Body of pancreas (tissue), 4 donors: Measurements from ENCODE around the gene CAPRIN2. TPM values are rescaled to one million over a fixed set of nuclear protein-coding genes. Genes with fewer than 3 reads are reported as not detected.
A peak's percentile ranks its signal among the peaks of the same experiment; 100 is the strongest.

Source experiments
- ATAC-seq: fragments of 150-250 bp; one replicate; pipeline ENCODE4 v1.9.1; 2016
- DNase-seq, 4 donors: peaks; one replicate each; pipeline ENCODE4 v3.0.0-alpha.2; 2019
- H3K27ac ChIP-seq, 4 donors: fragments of 200-600 bp; sonication (generic); 1 replicate in 3 of 4; 2 replicates in 1 of 4; pipeline versions ENCODE4 v1.5.1 to v1.6.1; 2016 to 2019; ENCODE audit warnings: mild to moderate bottlenecking in 1 of 4, mixed read lengths in 1 of 4, moderate library complexity in 1 of 4
- H3K27me3 ChIP-seq, 2 donors: fragments of 200-600 bp; sonication (generic); one replicate each; pipeline ENCODE4 v1.6.0; 2016; ENCODE audit warnings: mild to moderate bottlenecking in 1 of 2
- H3K36me3 ChIP-seq, 2 donors: fragments of 200-600 bp; sonication (generic); replicated peaks in 1 of 2; 2 replicates each; pipeline ENCODE4 v1.5.1; 2016; ENCODE audit warnings: low read depth in 2 of 2; ENCODE audit not compliant: insufficient read depth in 1 of 2
- H3K4me1 ChIP-seq: fragments of 200-600 bp; sonication (generic); one replicate; pipeline ENCODE4 v1.6.0; 2016
- H3K4me3 ChIP-seq, 2 donors: fragments of 200-600 bp; sonication (generic); 1 replicate in 1 of 2; 2 replicates in 1 of 2; pipeline ENCODE4 v1.5.1; 2016 to 2019
- H3K9me3 ChIP-seq, 3 donors: fragments of 200-600 bp; sonication (generic); 1 replicate in 2 of 3; 2 replicates in 1 of 3; pipeline ENCODE4 v1.5.1; 2016
- CTCF ChIP-seq, 7 experiments: fragments of 450-650 bp in 4 of 7; fragments of 200-600 bp in 3 of 7; sonication (generic) in 3 of 7; IDR thresholded peaks; one replicate each; pipeline ENCODE4 v1.5.1; 2016 to 2019; ENCODE audit warnings: antibody characterized with exemption in 7 of 7
- POLR2A ChIP-seq, 3 donors: fragments of 450-650 bp; IDR thresholded peaks; one replicate each; pipeline ENCODE4 v1.6.1; 2016; ENCODE audit warnings: antibody characterized with exemption in 3 of 3, mild to moderate bottlenecking in 2 of 3
- whole genome bisulfite sequencing, 2 donors: methylation state at CpG; one replicate each; pipeline ENCODE4 v1.1.5; 2017; 5-methylcytosine and 5-hydroxymethylcytosine counted together
- intact Hi-C: fragments of 100-400 bp; cut with DNase I; formaldehyde crosslinking; loops from one replicate; pipeline ENCODE4 v1.15.1; 2023
- total RNA-seq, 2 donors: library from RNA; depleted of rRNA; stranded (reverse); fragments of >200 nt; gene quantifications; one replicate each; pipeline ENCODE4 v1.1.0, GENCODE V29; 2016

CAPRIN2 gene
- total RNA-seq, 2 donors from 2014 or later, result 20.8 to 30.4 TPM

- Histone ChIP-seq H3K4me3 (peak within 1 kb of the TSS; percentile 88 to 96), H3K9me3 (no peaks in the 10 kb centered on the region), H3K36me3 (no peaks in the 10 kb centered on the region), H3K4me1 (peaks cover 39% of the 10 kb centered on the region), H3K27ac (peak within 1 kb of the TSS; percentile 77 to 90 (median 86)), H3K27me3 (no peaks in the 10 kb centered on the region)
- DNase-seq (peak; percentile 93 to 96 (median 94)), ATAC-seq (peak; percentile 98)
- WGBS, 2 donors, result 0% methylated on average over 55 to 71 of the region's 71 CpGs
- peak; percentile 6 to 51 (median 48) for TF ChIP-seq POLR2A (IDR thresholded peaks at IDR 0.05)
- peak in 5 of 7 experiments; percentile 10 to 52 (median 26) for TF ChIP-seq CTCF (IDR thresholded peaks at IDR 0.05)
- intact Hi-C loops, result no loop called here
Observed at GRCh38 chr12:30695199-30696102, 59.3 kb downstream of the CAPRIN2 start, which contains the start of gene IPO8. TSS of gene IPO8 (minus strand) at chr12:30695869. CDS start at chr12:30695647, 222 bp downstream.

- H3K27me3 ChIP-seq, result no peaks in the 10 kb centered on the region
- WGBS, 2 donors, result 1 to 4% methylated on average over 16 of the region's 16 CpGs
- H3K9me3 ChIP-seq, result no peaks in the 10 kb centered on the region
- H3K36me3 ChIP-seq, result no peaks in the 10 kb centered on the region
- TF ChIP-seq CTCF (IDR thresholded peaks at IDR 0.05) (no peak), POLR2A (IDR thresholded peaks at IDR 0.05) (peak in 1 of 3 donors; percentile 23)
- ATAC-seq, result peak; percentile 69
- DNase-seq, result peak; percentile 58 to 70 (median 66)
- peak overlapping the region; percentile 77 to 90 (median 86) for H3K27ac ChIP-seq
- peaks cover 39% of the 10 kb centered on the region for H3K4me1 ChIP-seq
- intact Hi-C loops, result no loop called here
- peak overlapping the region; percentile 88 to 96 for H3K4me3 ChIP-seq
Observed at GRCh38 chr12:30694412-30695198, 60.1 kb downstream of the CAPRIN2 start.

GRCh38 chr12:30692470-30692869 is 62.3 kb downstream of the CAPRIN2 start:
- 77 to 78% methylated on average over 5 of the region's 5 CpGs for WGBS, 2 donors
- no peak for DNase-seq
- no peaks in the 10 kb centered on the region for H3K9me3 ChIP-seq
- H3K36me3 ChIP-seq, result no peaks in the 10 kb centered on the region
- H3K4me1 ChIP-seq, result peaks cover 39% of the 10 kb centered on the region
- ATAC-seq, result no peak
- H3K27ac ChIP-seq, result no peak overlapping the region
- no peaks in the 10 kb centered on the region for H3K27me3 ChIP-seq
- H3K4me3 ChIP-seq, result no peak overlapping the region
- intact Hi-C loops, result no loop called here
- TF ChIP-seq POLR2A (IDR thresholded peaks at IDR 0.05), result no peak
- TF ChIP-seq CTCF (IDR thresholded peaks at IDR 0.05), result no peak

- Histone ChIP-seq H3K36me3 (no peaks in the 10 kb centered on the region), H3K4me1 (peaks cover 36% of the 10 kb centered on the region), H3K9me3 (no peaks in the 10 kb centered on the region), H3K27ac (no peak overlapping the region), H3K4me3 (no peak overlapping the region), H3K27me3 (no peaks in the 10 kb centered on the region)
- intact Hi-C loops, result no loop called here
- ATAC-seq (no peak), DNase-seq (peak in 2 of 4 donors; percentile 16)
- 59 to 61% methylated on average over 4 of the region's 4 CpGs for WGBS, 2 donors
- TF ChIP-seq CTCF (IDR thresholded peaks at IDR 0.05) (no peak), POLR2A (IDR thresholded peaks at IDR 0.05) (no peak)
Observed at GRCh38 chr12:30691122-30691879, 63.5 kb downstream of the CAPRIN2 start.
